GM13977 (cell line): ENCODE results near the gene RPS19BP1.

Experiments
- DNase-seq: peaks from one replicate; pipeline ENCODE4 v3.0.0; 2012; ENCODE audit warnings: low spot score
- CTCF ChIP-seq: IDR thresholded peaks from 2 replicates; pipeline ENCODE4 v1.5.1; 2012; ENCODE audit warnings: mild to moderate bottlenecking, control low read depth; ENCODE audit not compliant: insufficient read depth; ENCODE audit errors: extremely low read depth, missing control alignments
- in situ Hi-C: fragments of 300-500 bp; cut with MboI; formaldehyde crosslinking; loops from one replicate; pipeline ENCODE4 v1.12.0; 2022; ENCODE audit warnings: low sequenced_read_pairs, low pct_unique_long_range_greater_than_20kb, mixed read lengths, inconsistent platforms; ENCODE audit not compliant: unreplicated experiment

Gene RPS19BP1

GRCh38 chr22:39493759-39494158, 38.8 kb downstream of the RPS19BP1 start:
- in situ Hi-C loops, result no loop called here
- no peak for DNase-seq
- TF ChIP-seq CTCF, result no peak

DNA sequence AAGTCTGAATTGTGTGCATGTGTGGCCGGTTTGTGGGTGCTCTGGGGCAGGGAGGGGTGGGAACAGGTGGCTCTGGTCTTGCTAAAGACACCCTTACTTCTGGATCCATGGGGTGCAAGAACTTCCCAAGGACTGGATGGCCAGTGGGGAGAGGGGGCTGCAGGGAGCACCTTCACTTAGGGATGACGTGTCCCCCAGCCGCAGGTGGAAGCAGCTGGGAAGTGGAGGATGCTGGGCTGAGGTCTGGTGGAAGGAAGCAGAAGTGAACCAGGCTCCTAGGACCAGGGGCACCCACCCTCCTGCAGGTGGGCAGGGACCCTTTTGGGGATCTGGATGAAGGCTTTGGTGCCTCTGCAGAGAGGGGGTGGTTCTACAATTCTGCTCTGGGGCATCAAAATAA, 40.4 kb downstream of the RPS19BP1 start:
- in situ Hi-C loops, result no loop called here
- TF ChIP-seq CTCF, result no peak
- DNase-seq, result no peak

DNA sequence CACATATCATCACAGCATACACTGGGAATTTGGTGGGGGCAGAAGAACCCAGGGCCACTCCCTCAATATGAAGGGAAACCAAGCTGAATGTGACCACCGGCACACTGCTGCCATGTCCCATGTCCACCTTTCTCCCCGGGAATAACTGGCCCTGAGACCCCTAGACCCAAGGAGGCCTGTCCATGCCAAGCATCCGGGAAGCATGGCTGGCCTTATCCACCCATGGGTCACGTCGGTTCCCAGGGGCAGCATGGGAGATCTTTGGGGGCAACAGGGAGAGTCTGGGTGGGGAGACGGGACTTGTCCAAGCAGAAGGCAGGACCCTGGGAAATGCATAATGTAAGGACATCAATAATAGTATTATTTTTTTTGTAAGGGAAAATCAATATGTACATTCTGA, 40.9 kb downstream of the RPS19BP1 start:
- DNase-seq, result no peak
- in situ Hi-C loops, result no loop called here
- no peak for TF ChIP-seq CTCF

DNA sequence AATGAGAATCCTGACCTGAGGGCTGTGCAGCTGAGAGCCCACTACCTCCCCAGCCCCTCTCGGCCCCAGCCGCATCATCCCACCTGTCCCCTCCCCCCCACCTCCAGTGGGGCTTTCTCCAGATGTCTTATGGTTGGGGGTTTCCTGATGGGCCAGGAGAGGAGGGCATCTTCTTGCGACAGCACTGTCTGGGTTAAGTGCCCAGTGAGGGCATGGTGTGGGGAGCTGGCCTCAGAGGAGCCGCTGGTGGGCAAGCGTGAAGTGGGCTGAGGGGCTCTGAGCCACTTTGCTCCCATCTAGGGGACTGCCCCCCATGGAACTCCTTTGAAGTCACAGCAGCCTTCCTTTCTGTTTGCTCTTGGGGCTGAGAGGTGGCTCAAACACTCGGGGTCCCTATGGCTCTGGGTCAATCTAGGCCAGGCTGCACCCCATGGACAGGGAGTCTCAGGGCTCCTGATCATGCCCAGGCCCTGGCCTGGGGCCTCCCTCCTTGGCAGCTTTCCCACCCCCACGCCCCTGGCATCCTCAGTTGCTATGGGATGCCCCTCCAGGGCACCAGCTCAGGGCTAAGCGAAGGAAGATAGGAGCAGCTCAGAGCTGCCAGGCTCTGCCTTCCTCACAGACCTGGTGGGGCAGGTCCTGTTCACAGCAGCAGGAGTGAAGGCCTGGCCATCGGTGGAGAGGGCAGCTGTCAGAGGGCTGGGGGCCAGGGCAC, 41.4 kb downstream of the RPS19BP1 start:
- no peak for DNase-seq
- no peak for TF ChIP-seq CTCF
- in situ Hi-C loops, result no loop called here

- no peak for TF ChIP-seq CTCF
- DNase-seq, result peak; percentile 94
- in situ Hi-C loops, result no loop called here
These were observed 42.3 kb downstream of the RPS19BP1 start for GRCh38 chr22:39490135-39490798.

GRCh38 chr22:39489094-39490068, 43.2 kb downstream of the RPS19BP1 start:
- in situ Hi-C loops, result no loop called here
- peak; percentile 35 for DNase-seq
- no peak for TF ChIP-seq CTCF
